ENCODE results near the gene PILRB.
"Not testable (repeated sequence)": the region's sequence is repeated elsewhere in the genome, so short reads cannot be mapped to it uniquely, and the experiment has no call there.

The PILRB gene

DNA sequence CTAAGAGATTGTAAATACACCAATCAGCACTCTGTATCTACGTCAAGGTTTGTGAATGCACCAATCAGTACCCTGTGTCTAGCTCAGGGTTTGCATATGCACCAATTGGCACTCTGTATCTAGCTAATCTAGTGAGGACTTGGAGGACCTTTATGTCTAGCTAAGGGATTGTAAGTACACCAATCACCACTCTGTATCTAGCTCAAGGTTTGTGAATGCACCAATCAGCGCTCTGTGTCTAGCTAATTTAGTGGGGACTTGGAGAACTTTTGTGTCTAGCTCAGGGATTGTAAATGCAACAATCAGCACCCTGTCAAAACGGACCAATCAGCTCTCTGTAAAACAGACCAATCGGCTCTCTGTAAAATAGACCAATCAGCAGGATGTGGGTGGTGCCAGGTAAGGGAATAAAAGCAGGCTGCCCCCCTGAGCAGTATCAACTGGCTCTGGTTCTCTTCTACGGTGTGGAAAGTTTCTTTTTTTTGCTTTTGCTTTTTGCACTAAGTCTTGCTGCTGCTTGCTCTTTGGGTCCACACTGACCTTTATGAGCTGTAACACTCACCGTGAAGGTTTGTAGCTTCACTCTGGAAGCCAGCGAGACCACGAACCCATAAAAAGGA, 24.4 kb downstream of the PILRB start:
- not testable (repeated sequence) for H3K4me3 ChIP-seq (ENCODE audit: low read depth, low read length); H3K36me3 ChIP-seq (ENCODE audit: control insufficient read depth, insufficient read depth, low read length); H3K4me1 ChIP-seq (ENCODE audit: control insufficient read depth, insufficient read depth, low read length); H3K9me3 ChIP-seq (ENCODE audit: control insufficient read depth, insufficient read depth, low read length); H3K27me3 ChIP-seq (ENCODE audit: control insufficient read depth, insufficient read depth, low read length); H3K9ac ChIP-seq (ENCODE audit: low read depth, low read length)

DNA sequence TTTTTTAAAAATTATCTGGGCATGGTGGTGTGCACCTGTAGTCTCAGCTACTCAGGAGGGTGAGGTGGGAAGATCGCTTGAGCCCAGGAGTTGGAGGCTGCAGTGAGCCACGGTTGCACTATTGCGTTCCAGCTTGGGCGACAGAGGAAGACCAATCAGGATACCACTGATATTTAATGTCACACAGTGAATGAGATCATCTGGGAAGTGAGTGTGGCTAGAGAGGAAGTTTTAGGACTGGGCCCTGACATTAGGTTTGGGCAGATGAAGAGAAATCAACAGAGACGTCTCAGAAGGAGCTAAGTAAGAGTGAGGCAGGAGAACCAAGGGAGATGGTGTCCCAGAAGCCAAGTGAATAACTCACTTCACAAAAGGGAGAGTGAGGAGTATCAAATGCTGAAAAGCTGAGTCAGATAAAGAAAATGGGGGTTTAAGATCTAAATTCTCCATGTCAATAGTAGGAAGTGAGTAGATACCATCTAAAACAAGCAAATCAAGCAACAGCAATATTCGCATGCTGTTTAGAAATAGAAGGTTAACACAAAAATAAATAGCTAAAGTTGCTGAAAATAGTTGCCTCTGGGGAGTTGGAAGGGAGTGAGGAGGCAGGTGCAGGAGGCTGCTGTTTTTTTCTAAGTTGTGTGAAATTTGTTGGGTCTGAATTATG, 26.8 kb downstream of the PILRB start:
- Histone ChIP-seq H3K36me3 (ENCODE audit: control insufficient read depth, insufficient read depth, low read length) (no peaks in the 10 kb centered on the region), H3K9me3 (ENCODE audit: control insufficient read depth, insufficient read depth, low read length) (no peaks in the 10 kb centered on the region), H3K4me3 (ENCODE audit: low read depth, low read length) (no peak overlapping the region), H3K27me3 (ENCODE audit: control insufficient read depth, insufficient read depth, low read length) (no peaks in the 10 kb centered on the region), H3K4me1 (ENCODE audit: control insufficient read depth, insufficient read depth, low read length) (no peaks in the 10 kb centered on the region), H3K9ac (ENCODE audit: low read depth, low read length) (no peak overlapping the region)

DNA sequence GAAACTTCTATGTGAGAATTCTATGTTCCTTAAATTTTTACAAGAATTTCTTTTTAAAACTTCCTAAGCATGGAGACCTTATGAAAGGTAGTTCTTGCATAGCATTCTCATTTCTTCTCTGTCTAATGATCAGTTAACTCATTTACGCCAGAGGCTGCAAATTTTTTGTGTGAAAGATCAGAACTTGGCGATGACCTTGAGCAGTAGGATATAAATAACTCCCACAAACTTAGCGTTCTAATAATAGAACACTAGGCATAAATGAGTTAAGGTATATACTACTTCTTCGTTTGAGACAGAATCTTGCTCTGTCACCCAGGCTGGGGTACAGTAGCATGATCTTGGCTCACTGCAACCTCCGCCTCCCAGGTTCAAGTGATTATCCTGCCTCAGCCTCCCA, 29.0 kb downstream of the PILRB start:
- H3K36me3 ChIP-seq (ENCODE audit: control insufficient read depth, insufficient read depth, low read length): no peaks in the 10 kb centered on the region
- H3K27me3 ChIP-seq (ENCODE audit: control insufficient read depth, insufficient read depth, low read length): no peaks in the 10 kb centered on the region
- no peaks in the 10 kb centered on the region for H3K4me1 ChIP-seq (ENCODE audit: control insufficient read depth, insufficient read depth, low read length)
- H3K9ac ChIP-seq (ENCODE audit: low read depth, low read length): no peak overlapping the region
- no peaks in the 10 kb centered on the region for H3K9me3 ChIP-seq (ENCODE audit: control insufficient read depth, insufficient read depth, low read length)
- H3K4me3 ChIP-seq (ENCODE audit: low read depth, low read length): no peak overlapping the region

DNA sequence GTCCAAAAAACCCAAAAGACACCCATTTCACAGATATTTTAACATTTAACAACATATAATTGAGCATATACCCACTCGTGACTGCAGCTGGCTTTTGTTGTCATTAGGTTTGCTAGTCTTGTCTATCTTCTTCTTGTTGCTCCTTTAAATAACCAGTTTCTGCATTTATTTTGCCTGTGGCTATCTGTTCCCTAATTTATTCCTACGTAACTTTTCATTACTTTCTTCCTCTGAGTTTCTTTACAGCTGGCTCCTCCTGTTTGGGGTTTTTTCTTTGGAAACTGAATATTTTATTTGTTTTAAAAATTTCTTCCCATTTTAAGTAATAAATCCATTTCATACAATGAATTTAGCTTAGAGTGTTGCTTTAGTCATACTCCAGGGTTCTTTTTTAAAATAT, 29.8 kb downstream of the PILRB start:
- Histone ChIP-seq H3K36me3 (ENCODE audit: control insufficient read depth, insufficient read depth, low read length) (no peaks in the 10 kb centered on the region), H3K4me3 (ENCODE audit: low read depth, low read length) (no peak overlapping the region), H3K9me3 (ENCODE audit: control insufficient read depth, insufficient read depth, low read length) (no peaks in the 10 kb centered on the region), H3K9ac (ENCODE audit: low read depth, low read length) (no peak overlapping the region), H3K4me1 (ENCODE audit: control insufficient read depth, insufficient read depth, low read length) (no peaks in the 10 kb centered on the region), H3K27me3 (ENCODE audit: control insufficient read depth, insufficient read depth, low read length) (no peaks in the 10 kb centered on the region)

DNA sequence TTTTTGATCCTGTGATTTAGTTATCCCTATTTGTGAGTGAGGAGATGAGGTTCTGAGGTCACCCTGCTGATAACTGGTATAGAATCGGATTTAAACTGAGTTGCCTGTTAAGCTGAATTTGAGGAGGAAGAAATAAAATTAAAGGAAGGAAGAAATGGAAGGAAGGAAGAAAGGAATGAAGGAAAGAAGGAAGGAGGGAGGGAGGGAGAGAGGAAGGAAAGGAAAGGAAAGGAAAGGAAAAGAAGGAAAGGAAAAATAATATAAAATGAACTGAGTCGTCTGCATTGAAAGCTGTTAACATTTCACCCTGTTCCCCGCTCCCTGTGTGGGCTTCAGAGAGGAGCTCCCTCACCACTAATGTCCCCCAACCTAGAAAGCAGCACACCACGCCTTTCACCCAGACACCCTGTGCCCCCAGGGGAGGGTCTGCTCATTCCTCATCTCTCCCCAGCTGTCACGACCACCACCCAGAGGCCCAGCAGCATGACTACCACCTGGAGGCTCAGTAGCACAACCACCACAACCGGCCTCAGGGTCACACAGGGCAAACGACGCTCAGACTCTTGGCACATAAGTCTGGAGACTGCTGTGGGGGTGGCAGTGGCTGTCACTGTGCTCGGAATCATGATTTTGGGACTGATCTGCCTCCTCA, 31.6 kb downstream of the PILRB start:
- H3K27me3 ChIP-seq (ENCODE audit: control insufficient read depth, insufficient read depth, low read length): no peaks in the 10 kb centered on the region
- H3K4me3 ChIP-seq (ENCODE audit: low read depth, low read length): no peak overlapping the region
- H3K9ac ChIP-seq (ENCODE audit: low read depth, low read length): no peak overlapping the region
- no peaks in the 10 kb centered on the region for H3K4me1 ChIP-seq (ENCODE audit: control insufficient read depth, insufficient read depth, low read length)
- no peaks in the 10 kb centered on the region for H3K9me3 ChIP-seq (ENCODE audit: control insufficient read depth, insufficient read depth, low read length)
- no peaks in the 10 kb centered on the region for H3K36me3 ChIP-seq (ENCODE audit: control insufficient read depth, insufficient read depth, low read length)

DNA sequence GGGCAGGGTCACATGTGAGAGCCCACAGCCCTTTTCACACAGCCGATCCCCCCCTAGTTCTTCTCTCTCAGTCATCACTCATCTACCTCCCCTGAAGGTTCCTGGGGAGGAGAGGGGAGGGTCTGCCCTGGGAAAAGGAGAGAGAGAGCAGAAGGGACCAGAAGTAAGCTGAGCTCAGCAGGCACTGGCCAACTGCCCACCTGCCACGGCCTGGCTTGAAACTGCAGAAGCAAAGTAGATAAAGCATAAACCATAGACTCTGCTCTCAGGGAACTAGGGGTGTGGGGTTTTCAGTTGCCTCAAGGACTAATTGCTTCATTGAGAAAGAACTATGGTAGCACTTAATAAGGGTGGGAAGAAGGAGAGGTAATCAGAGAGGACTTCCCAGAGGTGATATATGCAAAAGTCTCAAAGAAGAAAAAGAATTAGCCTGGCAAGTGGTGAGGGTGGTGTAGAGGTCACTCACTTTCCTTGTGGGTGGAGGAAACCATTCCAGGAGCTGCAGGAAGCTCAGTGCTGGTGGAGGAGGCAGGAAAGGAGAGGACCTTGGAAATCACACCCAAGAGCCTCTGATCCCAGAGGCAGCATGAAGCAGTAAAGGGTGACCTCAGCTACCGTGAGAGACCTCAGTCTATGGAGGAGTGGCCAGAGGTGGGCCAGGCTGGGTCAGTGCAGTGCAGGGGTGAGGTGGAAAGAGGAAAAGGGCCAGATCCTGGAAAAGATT, 32.5 kb downstream of the PILRB start:
- Histone ChIP-seq H3K9ac (ENCODE audit: low read depth, low read length) (no peak overlapping the region), H3K4me1 (ENCODE audit: control insufficient read depth, insufficient read depth, low read length) (no peaks in the 10 kb centered on the region), H3K36me3 (ENCODE audit: control insufficient read depth, insufficient read depth, low read length) (no peaks in the 10 kb centered on the region), H3K9me3 (ENCODE audit: control insufficient read depth, insufficient read depth, low read length) (no peaks in the 10 kb centered on the region), H3K27me3 (ENCODE audit: control insufficient read depth, insufficient read depth, low read length) (no peaks in the 10 kb centered on the region), H3K4me3 (ENCODE audit: low read depth, low read length) (no peak overlapping the region)

DNA sequence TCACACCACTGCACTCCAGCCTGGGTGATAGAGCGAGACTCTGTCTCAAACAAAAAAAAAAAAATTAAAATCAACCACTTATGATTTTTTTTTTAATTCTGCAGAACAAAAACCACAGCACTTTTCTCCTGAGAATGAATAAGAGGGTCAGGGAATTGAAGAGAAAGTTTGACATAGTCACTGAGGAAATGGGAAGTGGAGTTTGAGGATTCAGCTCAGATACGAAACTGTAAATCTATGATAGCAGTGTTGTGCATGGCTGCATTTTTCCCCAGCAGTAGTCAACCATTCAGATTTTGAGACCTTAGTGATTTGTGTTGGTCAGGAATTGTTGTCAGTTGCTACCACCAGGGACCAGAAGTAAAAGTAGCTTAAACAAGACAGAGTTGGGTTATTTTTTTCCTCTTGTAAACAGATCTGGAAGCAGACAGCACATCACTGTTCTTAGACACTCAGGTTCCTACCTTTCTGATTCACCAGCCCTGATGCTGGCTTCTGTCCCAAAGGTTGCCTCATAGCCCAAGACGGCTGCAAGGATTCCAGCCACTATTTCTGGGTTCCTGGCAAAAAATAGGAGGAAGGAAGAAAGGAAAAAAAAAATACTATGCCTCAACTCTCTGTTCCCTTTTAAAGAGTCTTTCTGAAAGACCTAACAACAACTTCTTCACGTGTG, 35.5 kb downstream of the PILRB start:
- H3K9ac ChIP-seq (ENCODE audit: low read depth, low read length): no peak overlapping the region
- no peaks in the 10 kb centered on the region for H3K27me3 ChIP-seq (ENCODE audit: control insufficient read depth, insufficient read depth, low read length)
- no peak overlapping the region for H3K4me3 ChIP-seq (ENCODE audit: low read depth, low read length)
- no peaks in the 10 kb centered on the region for H3K36me3 ChIP-seq (ENCODE audit: control insufficient read depth, insufficient read depth, low read length)
- H3K9me3 ChIP-seq (ENCODE audit: control insufficient read depth, insufficient read depth, low read length): no peaks in the 10 kb centered on the region
- H3K4me1 ChIP-seq (ENCODE audit: control insufficient read depth, insufficient read depth, low read length): peaks cover 5% of the 10 kb centered on the region

DNA sequence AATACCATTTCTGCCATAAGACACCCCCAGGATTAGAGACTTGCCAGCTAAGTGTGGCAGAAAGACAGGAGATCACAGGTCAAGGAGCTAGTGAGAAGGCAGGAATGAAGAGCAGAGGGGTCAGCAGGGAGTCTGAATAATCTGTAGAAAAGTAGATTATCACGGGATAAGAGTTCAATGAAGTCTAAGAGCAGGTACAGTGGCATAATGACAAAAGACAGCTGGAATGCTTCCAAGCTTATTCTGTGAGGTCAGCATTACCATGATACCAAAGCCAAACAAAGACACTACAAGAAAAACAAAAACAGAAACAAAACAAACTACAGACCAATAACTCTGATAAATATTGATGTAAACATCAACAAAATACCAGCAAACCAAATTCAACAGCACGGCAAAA, 36.2 kb downstream of the PILRB start:
- Histone ChIP-seq H3K9me3 (ENCODE audit: control insufficient read depth, insufficient read depth, low read length) (no peaks in the 10 kb centered on the region), H3K4me3 (ENCODE audit: low read depth, low read length) (no peak overlapping the region), H3K36me3 (ENCODE audit: control insufficient read depth, insufficient read depth, low read length) (no peaks in the 10 kb centered on the region), H3K27me3 (ENCODE audit: control insufficient read depth, insufficient read depth, low read length) (no peaks in the 10 kb centered on the region), H3K4me1 (ENCODE audit: control insufficient read depth, insufficient read depth, low read length) (peaks cover 5% of the 10 kb centered on the region), H3K9ac (ENCODE audit: low read depth, low read length) (no peak overlapping the region)

DNA sequence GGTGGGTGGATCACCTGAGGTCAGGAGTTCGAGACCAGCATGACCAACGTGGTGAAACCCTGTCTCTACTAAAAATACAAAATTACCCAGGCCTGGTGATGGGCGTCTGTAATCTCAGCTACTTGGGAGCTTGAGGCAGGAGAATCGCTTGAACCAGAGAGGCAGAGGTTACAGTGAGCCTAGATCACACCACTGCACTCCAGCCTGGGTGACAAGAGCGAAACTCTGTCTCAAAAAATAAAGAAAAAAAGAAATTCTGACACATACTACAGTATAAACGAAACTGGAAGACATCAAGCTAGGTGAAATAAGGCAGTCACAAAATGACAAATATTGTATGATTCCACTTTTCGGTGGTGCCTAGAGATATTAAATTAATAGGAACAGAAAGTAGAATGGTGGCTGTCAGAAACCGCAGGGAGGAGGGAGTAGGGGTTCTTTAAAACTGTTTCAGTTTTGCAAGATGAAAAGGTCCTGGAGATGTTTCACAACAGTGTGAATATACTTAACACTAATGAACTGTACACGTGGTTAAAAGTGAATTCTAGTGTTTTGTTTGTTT, 38.6 kb downstream of the PILRB start:
- H3K4me3 ChIP-seq (ENCODE audit: low read depth, low read length): no peak overlapping the region
- no peaks in the 10 kb centered on the region for H3K36me3 ChIP-seq (ENCODE audit: control insufficient read depth, insufficient read depth, low read length)
- H3K9me3 ChIP-seq (ENCODE audit: control insufficient read depth, insufficient read depth, low read length): no peaks in the 10 kb centered on the region
- peaks cover 5% of the 10 kb centered on the region for H3K4me1 ChIP-seq (ENCODE audit: control insufficient read depth, insufficient read depth, low read length)
- no peaks in the 10 kb centered on the region for H3K27me3 ChIP-seq (ENCODE audit: control insufficient read depth, insufficient read depth, low read length)
- H3K9ac ChIP-seq (ENCODE audit: low read depth, low read length): no peak overlapping the region

DNA sequence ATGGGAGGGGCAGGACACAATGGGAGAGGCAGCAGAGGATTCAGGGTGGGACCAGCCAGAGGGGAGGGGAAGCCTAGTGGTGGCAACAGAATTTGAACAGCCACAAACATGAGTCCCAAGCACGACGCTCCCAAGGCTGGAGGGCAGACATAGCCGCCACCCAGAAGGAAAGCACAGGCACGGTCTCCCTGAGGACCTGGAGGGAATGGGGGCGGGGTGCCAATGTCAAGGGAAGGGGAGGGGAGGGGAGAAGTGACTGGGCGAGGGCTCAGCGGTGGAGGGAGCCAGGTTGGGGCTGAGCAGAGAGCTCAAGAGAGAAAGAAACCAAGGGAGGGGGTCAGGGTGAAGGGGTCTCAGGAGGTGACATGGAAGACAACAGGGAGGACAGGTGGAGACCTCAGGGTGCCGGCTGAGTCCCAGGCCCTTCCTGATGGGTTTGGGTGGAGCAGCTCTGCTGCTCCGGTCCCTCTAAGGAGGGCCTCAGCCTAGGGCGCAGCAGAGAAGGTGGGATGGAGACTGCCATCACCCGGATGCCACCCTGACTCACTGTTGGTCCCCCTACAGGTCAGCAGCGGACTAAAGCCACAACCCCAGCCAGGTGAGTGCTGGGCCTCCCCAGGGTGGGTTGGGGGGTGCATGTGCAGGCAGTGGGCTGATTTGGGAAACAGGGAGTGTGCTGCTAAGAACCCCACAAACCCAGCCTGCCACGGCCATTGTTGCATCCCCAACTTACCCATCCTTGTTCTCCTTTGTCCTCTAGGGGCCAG, 39.6 kb downstream of the PILRB start:
- no peak overlapping the region for H3K9ac ChIP-seq (ENCODE audit: low read depth, low read length)
- no peaks in the 10 kb centered on the region for H3K9me3 ChIP-seq (ENCODE audit: control insufficient read depth, insufficient read depth, low read length)
- no peaks in the 10 kb centered on the region for H3K27me3 ChIP-seq (ENCODE audit: control insufficient read depth, insufficient read depth, low read length)
- H3K4me3 ChIP-seq (ENCODE audit: low read depth, low read length): no peak overlapping the region
- peaks cover 5% of the 10 kb centered on the region for H3K4me1 ChIP-seq (ENCODE audit: control insufficient read depth, insufficient read depth, low read length)
- no peaks in the 10 kb centered on the region for H3K36me3 ChIP-seq (ENCODE audit: control insufficient read depth, insufficient read depth, low read length)

DNA sequence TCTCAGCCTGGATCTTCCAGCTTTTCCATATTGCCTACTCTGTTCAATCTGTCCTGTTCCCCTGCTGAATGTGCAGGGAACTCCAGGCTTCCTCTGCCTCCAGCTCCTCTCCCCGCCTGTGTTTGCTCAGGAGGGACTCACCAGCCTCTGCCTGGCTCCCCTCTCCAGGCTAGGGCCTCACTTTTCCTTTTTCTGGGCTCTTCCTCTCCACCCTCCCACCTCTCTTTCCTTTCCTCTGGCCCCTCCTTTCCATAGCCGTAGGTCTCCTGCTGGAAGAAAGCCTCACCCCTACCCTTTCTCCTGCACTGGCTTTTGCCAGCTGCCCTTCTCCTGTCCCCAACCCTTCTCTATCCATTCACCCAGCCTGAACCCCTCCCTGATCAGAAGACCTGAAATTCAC, 40.3 kb downstream of the PILRB start:
- Histone ChIP-seq H3K4me1 (ENCODE audit: control insufficient read depth, insufficient read depth, low read length) (peaks cover 5% of the 10 kb centered on the region), H3K9ac (ENCODE audit: low read depth, low read length) (no peak overlapping the region), H3K4me3 (ENCODE audit: low read depth, low read length) (no peak overlapping the region)

More for the DNA sequence above, 40.3 kb downstream of the PILRB start:
- no peaks in the 10 kb centered on the region for H3K36me3 ChIP-seq (ENCODE audit: control insufficient read depth, insufficient read depth, low read length)
- H3K9me3 ChIP-seq (ENCODE audit: control insufficient read depth, insufficient read depth, low read length): no peaks in the 10 kb centered on the region
- H3K27me3 ChIP-seq (ENCODE audit: control insufficient read depth, insufficient read depth, low read length): no peaks in the 10 kb centered on the region
